Occipital lobe (tissue), 2 donors: ENCODE results near the gene PRKCE. TPM values are rescaled to one million over a fixed set of nuclear protein-coding genes. Genes with fewer than 3 reads are reported as not detected.

Experiments
- DNase-seq: peaks from one replicate; lab custom pipeline; 2025; lab: John Stamatoyannopoulos, UW
- total RNA-seq: library from RNA; depleted of rRNA; stranded (reverse); fragments of >200 nt; gene quantifications from one replicate; pipeline ENCODE4 v1.2.3, GENCODE V29; 2014

PRKCE gene
- total RNA-seq, 1 donor from 2014 or later = 62.2 TPM

DNA sequence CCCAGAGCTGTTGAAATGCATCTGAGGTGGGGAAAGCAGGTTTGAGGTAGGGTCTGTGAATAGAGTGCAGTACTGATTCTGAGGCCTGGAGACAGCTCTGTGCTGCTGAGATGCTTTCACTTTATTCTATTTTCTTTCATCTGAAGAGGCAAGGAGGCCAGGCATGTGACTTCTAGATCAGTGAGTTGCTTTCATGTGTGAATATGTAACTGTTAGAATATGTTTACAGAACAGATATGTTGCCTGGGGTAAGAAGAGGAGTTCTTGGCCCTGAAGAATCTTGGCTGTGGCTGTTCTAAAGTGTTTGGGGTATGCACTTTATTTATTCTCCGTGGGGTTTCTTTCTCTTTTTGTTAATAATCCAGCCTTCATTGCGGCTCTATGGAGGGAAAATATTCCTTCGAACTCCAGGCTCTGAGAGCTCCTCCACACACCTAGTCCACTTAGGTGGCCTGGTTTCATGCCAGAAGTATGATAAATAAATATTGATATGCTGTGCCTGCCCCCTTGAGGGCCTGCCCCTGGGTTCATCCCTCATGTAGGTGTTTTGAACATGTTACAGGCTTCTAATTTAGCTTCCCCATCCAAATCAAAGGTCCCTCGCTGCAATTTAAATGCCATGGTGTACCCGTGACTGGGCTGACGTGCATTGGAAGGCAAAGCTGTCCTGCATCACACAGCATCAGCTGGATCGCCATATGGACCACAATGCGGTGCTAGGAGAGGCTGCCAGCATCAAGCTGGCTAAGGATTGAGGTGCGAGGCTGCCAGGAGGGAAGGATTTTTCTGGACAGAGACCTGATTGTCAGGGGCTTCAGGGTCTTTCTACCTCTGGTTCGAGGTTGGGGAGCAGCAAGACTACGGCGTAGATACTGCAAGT, 102.9 kb downstream of the PRKCE start:
- peak; percentile 28 for DNase-seq

DNA sequence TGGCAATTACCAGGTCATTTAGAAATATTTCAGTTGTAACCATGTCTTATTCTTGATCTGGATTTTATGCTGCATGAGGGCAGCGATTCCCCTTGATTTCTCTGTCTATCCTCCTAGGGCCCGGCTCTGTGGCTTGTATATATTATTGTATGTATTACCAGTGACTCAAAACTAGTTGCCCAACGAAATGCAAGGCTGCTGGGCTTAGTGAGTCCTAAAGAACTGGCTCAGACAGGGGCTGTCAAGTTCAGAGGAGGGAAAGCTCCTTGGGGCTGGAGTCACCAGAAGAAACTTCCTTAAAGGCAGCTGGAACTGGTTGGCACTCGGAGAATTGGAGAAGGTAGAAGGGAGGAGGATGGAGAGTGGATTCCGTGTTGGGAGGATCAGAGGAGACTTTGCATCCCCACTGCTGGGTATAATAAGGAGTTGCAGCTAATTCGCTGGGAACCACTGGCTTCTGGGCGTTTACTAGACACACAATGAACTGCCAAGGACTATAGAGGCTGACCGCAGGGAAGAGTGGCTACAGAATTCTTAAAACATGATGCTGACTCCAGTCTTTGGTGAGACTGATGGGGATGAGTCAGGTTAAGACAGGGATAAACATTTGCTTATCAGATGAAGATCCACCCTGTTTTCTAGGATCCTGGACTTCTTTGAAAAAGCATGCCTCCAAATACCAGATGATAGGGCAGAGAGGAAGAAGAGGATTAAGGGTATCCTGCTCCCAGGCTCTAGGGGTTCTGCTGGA, 104.3 kb downstream of the PRKCE start:
- no peak for DNase-seq

DNA sequence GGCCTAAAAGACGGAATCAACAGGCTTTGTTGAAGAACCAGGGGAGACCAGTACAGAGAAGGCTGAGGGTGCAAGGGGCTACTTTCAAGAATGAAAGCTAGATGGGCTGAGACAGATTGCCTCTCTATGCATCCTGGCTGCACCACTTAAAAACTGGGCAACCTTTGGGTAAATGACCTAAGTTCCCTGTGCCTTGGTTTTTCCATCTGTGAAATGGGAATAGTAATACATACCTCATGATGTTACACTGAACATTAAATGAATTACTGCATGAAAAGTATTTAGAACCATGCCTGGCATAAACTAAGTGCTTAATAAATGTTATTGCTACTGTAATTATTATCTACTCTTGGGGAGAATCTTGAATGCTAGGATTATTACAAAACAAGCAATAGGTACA, 106.5 kb downstream of the PRKCE start:
- no peak for DNase-seq

DNA sequence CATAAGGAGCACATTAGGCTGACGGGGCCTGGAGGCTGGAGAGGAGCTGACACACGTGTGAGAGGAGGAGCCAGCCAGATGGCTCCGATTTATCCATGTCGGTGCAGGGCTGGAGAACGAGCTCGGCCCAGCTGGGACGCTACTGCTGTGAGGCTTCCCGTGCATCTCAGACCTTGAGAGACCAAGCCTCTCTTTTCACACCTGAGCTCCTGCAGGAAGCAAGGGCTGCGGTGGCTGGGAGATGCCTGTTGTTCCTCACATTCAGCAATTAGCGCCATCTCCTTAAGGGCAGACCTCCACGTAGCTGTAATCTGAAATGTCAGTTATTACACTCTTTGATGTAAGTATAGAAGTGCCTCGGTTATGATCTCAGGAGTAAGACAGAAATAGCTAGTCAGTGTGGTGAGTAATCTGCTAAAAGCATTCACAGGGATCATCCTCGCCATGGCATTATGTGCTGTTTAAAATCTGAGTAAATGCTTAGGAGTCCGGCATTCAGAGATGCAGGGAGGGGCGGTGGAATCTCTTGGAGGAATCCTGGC, 107.9 kb downstream of the PRKCE start:
- peak; percentile 47 for DNase-seq

DNA sequence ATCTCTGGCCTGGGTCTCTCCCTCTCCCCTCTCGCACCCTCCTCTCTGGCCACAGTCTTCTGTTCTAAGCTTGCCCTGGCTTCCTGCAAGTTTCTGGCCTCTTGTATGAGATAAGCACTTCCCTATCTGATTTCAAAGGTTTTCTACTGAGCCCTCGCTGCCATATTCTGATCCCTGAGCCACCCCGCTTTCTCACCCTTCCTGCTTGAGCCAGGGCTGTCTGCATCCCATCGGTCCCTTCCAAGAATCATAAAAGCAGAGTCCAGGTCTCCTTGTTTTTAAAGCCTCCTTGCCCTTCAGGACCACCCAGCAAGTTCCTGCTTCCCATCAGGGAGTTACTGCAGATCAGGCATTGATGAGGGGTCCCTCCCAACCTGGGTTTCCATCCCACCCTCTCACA, 110.2 kb downstream of the PRKCE start:
- no peak for DNase-seq

DNA sequence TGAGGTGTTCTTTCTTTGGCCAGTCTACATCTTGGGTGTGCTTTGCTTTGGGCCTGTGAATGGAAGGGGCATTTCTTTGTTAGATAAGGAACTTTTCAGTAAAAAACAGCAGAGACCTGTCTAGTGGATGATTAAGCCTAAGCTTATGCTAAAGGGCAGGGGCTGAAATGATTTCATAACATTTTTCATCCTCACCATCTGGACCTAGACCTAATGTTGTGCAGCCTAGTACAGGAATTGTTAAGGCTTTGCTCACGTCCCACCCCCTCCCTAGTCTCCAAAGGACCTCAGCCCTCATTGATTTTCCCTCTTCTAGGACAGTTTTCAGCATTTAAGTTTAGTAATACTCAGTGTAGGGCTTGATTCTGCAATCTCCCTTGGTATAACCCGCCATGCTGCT, 111.8 kb downstream of the PRKCE start:
- DNase-seq = no peak

DNA sequence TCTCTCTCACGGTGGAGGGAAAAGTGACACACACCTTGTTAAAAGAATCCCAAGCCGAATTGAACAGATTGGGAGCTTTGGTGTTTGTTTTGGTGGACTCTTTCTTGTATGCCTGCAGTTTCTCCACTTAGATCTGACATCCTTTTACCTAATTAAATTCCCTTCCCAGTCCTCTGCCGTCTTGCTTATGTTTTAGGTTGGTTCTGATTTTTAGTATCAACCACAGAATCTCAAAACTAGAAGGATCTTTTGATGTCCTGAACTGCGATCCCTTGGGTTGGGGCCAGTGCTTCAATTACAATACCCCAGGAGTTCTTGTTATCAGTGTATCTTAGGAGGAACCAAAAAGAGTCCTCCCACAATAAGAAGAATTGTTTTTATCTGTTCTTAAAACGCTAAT, 112.3 kb downstream of the PRKCE start:
- DNase-seq = no peak

DNA sequence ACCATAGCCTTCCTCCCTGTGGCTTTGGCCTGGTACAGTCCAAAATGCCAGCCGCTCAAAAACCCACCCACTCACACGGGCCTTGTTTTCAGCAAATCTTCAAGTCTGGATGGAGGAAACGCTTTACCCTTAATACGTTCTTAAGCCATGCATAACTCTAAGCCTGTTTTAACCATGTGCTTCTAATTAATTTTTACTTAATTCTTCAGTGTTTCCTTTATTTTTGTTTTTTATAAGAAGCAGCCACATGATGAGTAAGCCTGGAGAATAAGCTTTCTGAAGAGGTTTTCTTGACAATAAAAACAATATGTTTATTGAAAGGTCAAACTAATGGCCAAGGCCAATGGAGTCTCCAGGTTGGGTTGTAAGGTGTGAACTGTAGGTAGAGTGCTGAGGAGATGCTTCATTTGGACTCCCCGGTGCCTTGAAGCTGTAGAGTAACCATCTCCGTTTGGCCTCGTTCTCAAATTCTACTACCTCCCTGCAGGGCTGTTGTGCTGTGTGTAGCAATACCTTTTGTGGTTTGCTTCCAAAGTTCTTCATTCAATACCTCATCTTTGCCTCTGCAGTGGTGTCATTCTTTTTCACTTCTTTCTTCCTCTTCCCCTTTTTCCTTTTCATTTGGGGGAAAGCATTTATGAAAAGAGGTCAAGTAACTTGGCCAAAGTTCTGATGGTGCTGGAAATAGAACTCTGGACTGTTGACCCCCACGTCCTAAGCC, 113.7 kb downstream of the PRKCE start:
- no peak for DNase-seq

DNA sequence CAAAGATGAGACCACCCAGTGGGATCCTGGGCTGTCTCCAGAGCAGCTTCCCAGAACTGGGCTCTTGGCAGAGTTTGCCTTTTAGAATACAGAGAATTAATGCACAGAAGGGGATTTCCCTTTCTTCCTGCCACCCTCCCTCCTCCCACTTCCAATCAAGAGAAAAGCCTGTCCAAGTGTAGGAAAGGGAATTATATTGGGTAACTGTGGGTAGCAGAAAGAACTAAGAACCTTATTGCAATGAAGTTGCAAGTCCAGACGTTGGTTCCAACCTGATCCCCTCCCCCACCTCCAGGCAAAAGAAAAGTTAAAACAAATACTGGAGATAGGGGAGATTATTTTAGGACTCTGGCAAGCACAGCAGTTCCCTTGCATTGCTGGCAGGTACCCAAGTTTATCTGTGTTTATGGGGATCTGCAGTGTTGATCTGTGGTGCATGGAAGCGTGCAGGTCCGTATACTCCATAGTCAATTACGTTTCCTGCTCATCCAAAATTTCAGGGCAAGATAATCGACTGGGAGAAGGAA, 114.3 kb downstream of the PRKCE start:
- DNase-seq = no peak

DNA sequence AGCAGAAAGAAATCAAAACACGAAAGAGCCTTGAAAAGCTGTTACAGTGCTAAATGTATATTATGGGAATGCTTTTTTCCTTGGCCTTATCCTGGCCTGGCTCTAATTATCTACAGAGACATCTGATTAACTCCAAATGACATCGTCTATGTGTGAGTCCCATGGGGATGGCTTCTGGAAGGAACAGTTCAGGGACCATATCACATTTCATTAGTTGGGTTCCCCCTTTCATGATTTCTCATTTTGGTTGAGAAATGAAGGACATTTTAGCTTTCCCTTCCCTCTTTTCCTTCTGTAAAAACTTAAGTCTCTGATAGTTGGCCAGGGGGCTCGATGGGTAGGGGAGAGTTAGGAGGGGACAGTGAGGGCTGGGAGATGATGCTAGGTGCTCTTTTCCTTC, 116.7 kb downstream of the PRKCE start:
- no peak for DNase-seq

DNA sequence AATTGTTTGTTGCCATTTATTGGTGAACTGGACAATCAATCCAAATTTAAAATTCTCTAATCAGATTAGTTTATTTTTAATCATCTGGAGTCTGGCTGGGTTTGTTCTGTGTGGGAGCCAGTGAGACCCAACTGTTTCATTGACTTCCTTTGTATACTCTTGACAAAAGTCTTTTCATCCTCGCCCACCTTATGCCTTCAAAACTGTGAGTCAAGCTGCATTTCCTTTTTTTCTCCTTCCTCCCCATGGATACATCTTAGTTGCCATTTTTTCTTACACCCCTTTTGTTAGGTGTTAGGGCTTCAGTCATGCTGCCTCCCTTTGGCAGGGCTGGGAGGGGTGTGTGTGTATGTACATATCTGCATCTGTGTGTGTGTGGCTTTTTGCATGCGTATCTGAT, 117.6 kb downstream of the PRKCE start:
- no peak for DNase-seq

DNA sequence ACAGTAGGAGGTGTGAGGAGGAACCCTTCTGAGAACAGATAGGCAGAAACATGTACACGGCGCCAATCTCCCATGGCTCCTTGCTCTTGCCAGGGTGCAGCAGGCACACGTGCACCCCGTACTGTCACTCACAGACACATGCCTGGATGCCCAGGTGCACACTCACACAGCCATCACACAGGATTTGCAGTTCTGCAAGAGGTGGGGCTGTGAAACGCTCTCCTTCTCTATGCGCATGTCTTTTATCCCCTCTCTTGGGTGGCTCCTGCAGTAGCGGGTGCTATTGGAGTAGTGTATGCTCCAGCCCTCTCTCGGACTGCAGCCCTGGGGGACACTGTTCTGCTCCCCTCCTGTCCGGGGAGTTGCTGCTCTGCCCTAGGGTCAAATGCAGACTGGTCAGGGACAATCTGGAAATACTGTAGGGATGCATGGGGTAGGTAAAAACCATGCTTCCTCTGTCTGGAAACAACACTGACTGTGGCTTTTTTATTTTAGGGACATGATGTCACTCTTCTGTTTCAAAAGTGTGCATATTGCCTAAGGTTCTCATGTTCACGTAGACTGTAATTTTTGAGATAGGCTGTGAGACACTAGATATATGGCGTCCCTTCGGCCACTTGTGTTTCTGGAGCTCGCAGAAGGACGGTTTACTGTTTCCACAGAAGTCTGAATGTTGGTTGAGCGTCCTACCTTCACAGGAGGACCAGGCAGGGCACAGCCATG, 118.5 kb downstream of the PRKCE start:
- DNase-seq = no peak

DNA sequence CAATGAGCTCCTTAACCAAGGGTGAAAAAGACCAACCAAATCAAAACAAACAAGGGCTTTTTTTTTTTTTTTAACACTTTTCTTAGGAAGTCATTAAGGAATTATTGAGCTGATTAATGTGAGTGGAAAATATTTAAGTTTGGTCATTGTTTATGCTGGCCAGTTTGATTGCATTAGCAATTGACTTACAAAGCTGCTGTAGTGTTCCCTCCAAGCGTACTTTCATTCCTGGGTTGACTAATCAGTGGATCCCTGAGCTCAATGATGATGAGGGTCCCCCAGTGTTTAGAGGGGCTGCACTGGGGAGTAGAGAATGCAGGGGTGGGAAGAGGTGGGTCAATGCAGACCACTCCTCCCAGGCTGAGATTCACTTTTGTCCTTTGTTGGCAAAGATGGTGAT, 119.3 kb downstream of the PRKCE start:
- DNase-seq = no peak

DNA sequence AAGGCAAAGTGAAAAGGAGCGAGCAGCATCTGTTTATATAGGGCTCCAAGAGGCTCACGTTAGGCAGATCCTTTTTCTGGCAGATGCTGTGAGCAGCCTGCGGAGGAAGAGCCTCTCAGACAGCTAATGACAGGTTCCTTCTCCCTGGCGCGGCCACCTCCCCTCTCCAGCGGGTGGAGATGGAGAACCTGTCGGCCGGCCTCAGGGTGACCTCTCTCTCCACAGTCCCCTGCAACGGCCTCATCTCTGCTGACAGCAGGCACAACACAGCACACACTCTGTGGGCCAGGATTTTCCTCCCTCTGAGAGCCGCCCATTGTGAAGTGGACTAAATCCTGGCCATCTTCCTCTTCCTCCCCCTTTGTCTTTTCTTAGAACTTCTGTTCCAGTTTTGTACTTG, 119.8 kb downstream of the PRKCE start:
- DNase-seq = peak; percentile 42

DNA sequence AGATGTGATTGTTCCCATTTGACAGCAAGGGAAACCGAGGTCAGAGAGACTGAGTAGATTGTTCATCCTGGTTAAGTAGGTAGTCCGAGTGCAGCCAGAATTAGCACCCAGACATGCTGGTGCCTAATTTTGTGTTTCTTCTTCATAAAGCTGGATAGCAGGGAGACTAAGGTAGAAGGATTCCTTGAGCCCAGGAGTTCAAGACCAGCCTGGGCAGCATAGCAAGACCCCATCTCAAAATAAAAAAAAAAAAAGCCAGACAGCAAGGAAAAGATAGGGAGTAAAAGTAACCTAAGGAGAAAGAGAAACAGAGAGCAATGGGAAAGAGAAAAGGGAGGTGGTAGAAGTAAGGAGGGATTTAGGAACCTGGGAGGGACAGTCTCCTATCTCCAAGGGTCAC, 120.6 kb downstream of the PRKCE start:
- DNase-seq = no peak

DNA sequence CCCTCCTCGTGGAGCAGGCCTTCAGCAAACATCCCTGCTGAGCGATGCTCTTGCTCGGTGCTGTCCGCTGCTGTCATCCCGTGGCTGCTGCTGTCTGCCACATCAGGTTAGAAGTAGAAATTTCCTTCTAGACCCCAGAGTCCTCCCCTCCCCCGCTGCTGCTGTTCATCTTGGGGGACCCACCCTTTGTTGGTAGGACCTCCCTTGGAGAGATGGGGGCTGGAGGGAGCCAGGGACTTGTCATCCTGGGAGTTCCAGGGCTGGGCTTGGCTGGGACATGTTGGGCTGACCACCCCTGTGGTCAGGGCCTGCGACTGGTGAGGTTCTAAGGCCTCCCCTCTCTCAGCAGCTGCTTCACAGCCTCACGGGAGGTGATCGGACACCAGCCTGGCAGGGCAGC, 122.4 kb downstream of the PRKCE start:
- DNase-seq = no peak

DNA sequence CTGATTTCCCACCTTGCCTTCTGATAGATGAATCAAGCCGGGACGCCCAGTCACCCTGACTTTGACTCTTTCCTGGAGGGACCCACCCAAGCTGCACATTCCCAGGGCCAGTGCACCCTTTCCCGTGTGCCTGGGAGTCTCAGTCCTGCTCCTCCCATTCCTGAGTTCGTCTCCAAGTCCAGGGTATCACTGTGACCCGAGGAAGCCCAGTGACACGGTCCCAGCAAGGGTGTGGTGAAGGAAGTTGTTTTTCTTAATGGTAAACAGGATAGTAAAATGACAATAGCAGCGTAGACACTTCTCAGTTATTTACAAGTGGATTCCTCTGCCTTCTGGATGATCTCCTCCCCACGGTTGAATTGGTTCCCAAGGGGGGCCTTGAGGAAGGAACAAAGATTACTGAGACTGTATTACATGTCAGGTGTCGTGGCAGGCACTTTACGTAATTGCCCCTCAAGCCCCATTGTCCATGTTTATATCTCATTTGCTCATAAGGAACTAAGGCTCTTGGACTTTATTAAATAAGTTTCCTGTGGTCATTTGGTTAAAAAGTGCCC, 123.3 kb downstream of the PRKCE start:
- no peak for DNase-seq

DNA sequence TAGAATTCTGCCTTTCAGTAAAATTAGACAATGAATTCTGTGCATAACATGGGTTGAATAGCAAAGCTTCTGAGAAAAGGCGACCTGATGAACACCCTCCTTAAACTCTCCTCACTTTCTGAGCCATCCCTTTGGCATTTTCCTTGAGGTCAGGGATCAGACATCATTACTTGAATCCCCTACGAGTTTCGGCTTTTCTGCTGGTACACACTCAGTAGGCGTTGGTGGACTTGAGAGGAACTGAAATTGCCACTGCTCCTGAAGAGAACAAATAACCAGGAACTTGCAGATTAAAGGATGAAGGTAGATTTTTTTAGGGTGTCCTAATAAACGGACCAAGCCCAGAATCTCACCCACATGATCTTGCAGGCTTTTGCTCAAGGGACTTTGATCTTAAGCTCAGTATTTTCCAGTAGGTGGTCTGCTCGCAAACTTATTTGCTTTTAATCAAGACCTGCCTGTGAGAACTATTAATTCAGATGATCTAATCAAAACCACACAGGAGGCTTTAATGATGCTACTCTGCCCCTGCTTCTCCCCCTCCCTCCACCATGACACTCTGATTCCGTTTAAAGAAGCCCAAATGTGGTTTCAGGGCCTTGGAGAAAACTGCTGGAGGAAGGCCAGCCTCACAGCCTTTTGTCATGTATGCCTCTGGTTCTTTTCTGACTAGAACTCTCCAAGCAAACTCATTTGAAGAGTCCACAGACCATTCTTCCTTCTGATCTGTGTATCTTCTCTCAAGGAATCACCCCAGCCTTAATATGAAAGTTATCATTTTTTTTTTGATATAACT, 124.9 kb downstream of the PRKCE start:
- DNase-seq = no peak

DNA sequence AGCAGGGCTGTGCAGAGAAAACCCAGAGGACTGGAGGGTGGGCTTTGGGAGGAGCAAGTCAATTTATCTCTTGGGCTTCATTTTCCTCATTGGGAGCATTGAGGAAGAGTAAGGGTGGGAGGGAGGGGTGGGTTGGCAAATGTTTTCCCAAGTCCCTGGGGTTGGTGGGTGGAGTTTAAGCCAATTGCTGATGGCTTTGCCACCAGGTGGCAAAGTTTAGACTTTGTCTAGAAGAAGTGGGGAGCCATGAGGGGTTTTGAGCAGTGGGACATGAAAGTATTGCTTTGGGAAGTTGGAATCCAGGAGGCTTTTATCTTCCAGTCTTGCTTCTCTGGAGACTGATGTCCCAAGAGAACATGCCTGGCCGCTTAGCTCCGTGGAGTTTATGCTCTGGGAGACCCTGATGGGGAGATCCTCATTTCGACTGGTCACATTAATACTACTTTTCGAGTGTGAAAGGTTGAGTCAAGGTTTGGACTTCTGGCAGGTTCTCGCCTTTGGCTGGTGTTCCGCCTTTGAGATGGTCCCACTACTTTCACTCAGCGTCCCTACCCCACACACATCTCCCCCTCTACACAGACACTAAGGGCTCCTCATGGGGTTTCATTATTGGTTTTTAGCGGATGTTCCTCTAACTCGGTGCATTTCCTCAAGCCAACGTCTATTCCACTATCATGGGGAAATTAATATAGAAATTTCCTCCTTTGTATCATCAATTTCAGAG, 126.7 kb downstream of the PRKCE start:
- DNase-seq = no peak
